Lower leg skin (tissue), 3 donors: ENCODE data around the gene TRPV6.

Source experiments
- CTCF ChIP-seq, 3 donors: fragments of 450-650 bp; IDR thresholded peaks; one replicate each; pipeline ENCODE4 v1.5.1; 2016; ENCODE audit warnings: antibody characterized with exemption in 3 of 3, mild to moderate bottlenecking in 3 of 3, moderate library complexity in 2 of 3
- POLR2A ChIP-seq, 2 donors: fragments of 450-650 bp; IDR thresholded peaks; one replicate each; pipeline ENCODE4 v1.6.1; 2016 to 2017; ENCODE audit warnings: antibody characterized with exemption in 2 of 2, mild to moderate bottlenecking in 1 of 2, moderate library complexity in 1 of 2

DNA sequence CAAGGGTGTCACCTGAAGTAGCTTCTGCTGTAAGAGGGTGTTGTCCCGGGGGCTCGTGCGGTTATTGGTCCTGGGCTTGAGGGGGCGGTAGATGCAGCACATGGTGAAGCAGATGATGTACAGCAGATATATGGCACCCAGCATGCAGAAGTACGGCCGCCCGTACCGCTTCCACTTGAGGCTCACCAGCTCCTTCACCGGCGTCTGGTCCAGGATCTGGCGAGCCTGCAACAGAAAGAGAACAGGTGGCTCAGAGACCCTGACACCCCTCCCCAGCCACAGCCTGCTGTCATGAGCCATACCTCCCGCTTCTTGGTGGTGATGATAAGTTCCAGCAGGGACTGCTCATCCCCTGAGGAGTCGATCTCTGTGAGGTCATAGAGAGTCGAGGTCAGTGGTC lies 10.1 kb downstream of the TRPV6 start:
- TF ChIP-seq CTCF (IDR thresholded peaks at IDR 0.05) (no peak), POLR2A (IDR thresholded peaks at IDR 0.05) (no peak)
